SU-DHL-6 (cell line): Measurements from ENCODE around the gene SHROOM1.

ENCODE experiments used
- EZH2phosphoT487 ChIP-seq: fragments of 200-600 bp; sonication (generic), shearing (Covaris generic); conservative IDR thresholded peaks from 2 replicates; pipeline ENCODE4 v1.6.1; 2018; ENCODE audit warnings: mild to moderate bottlenecking, antibody characterized with exemption, low read length, moderate library complexity, mixed read lengths
- TF ChIP-seq, protein P1 (sequence below): fragments of 200-600 bp; sonication (generic); IDR thresholded peaks from one replicate; pipeline ENCODE4 v1.5.1; 2017; ENCODE audit warnings: antibody characterized with exemption, mild to moderate bottlenecking, low read length, moderate library complexity; ENCODE audit not compliant: insufficient read depth, poor library complexity, severe bottlenecking

DNA sequence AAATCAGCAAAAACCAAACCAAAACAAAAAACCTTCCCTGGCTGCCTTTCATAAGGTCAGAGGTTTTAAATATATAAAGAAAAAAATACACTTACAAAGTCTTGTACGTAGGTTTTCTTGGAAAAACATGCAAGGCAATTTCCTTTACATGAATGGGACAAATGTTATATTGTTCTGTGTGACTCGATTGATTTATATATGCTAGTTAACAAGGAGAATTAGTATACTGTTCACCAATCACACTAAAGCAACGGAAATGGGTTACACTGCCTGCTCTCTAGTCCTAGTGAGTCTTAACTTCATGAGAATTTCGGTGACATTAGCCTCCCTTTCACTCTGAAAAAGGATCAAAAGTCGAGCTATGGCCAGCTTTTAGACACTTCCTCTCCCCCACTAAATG lies 30.3 kb upstream of the SHROOM1 start:
- TF ChIP-seq, protein P1, sequence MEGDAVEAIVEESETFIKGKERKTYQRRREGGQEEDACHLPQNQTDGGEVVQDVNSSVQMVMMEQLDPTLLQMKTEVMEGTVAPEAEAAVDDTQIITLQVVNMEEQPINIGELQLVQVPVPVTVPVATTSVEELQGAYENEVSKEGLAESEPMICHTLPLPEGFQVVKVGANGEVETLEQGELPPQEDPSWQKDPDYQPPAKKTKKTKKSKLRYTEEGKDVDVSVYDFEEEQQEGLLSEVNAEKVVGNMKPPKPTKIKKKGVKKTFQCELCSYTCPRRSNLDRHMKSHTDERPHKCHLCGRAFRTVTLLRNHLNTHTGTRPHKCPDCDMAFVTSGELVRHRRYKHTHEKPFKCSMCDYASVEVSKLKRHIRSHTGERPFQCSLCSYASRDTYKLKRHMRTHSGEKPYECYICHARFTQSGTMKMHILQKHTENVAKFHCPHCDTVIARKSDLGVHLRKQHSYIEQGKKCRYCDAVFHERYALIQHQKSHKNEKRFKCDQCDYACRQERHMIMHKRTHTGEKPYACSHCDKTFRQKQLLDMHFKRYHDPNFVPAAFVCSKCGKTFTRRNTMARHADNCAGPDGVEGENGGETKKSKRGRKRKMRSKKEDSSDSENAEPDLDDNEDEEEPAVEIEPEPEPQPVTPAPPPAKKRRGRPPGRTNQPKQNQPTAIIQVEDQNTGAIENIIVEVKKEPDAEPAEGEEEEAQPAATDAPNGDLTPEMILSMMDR = no peak
- TF ChIP-seq EZH2phosphoT487 = no peak
